A673 (cell line): ENCODE measurements around the gene ACVR2B.

Experiments
- EZH2 ChIP-seq: fragments of 200-600 bp; sonication (generic); IDR thresholded peaks from 2 replicates; pipeline ENCODE4 v1.6.1; 2017; ENCODE audit warnings: borderline replicate concordance, low read depth, mild to moderate bottlenecking, mixed read lengths, antibody characterized with exemption, low read length; ENCODE audit not compliant: poor library complexity, severe bottlenecking
- TF ChIP-seq, protein P1 (sequence below): fragments of 300-800, 200-600 bp; sonication (generic); conservative IDR thresholded peaks from 2 replicates; pipeline ENCODE4 v1.5.1; 2017; ENCODE audit warnings: low read depth, mild to moderate bottlenecking, antibody characterized with exemption, low read length, moderate library complexity, mixed read lengths

DNA sequence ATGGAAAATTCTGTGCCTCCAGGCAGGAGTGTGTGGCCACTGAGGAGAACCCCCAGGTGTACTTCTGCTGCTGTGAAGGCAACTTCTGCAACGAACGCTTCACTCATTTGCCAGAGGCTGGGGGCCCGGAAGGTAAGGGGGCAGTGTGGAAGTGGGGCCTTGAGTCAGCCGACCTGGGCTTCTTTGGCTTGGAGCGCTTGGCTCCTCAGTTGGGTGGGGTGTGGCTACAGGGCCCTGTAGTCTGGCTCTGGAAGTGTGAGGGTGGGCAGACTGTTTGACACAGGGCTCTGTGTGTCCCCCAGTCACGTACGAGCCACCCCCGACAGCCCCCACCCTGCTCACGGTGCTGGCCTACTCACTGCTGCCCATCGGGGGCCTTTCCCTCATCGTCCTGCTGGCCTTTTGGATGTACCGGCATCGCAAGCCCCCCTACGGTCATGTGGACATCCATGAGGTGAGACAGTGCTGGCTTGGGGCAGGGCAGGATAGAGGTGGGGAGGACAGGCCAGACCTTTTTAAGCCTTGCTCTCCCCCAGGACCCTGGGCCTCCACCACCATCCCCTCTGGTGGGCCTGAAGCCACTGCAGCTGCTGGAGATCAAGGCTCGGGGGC, 24.3 kb downstream of the ACVR2B start:
- TF ChIP-seq, protein P1, sequence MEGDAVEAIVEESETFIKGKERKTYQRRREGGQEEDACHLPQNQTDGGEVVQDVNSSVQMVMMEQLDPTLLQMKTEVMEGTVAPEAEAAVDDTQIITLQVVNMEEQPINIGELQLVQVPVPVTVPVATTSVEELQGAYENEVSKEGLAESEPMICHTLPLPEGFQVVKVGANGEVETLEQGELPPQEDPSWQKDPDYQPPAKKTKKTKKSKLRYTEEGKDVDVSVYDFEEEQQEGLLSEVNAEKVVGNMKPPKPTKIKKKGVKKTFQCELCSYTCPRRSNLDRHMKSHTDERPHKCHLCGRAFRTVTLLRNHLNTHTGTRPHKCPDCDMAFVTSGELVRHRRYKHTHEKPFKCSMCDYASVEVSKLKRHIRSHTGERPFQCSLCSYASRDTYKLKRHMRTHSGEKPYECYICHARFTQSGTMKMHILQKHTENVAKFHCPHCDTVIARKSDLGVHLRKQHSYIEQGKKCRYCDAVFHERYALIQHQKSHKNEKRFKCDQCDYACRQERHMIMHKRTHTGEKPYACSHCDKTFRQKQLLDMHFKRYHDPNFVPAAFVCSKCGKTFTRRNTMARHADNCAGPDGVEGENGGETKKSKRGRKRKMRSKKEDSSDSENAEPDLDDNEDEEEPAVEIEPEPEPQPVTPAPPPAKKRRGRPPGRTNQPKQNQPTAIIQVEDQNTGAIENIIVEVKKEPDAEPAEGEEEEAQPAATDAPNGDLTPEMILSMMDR = no peak
- no peak for TF ChIP-seq EZH2
